HEK293T (cell line): Measurements from ENCODE around the gene MARK4.

ENCODE experiments used
- ARNT ChIP-seq: fragments of 450-650 bp; IDR thresholded peaks from 2 replicates; pipeline ENCODE4 v1.6.1; 2017; ENCODE audit warnings: mild to moderate bottlenecking
- BHLHE40 ChIP-seq: fragments of 450-650 bp; IDR thresholded peaks from 2 replicates; pipeline ENCODE4 v1.6.1; 2016; ENCODE audit warnings: mild to moderate bottlenecking, moderate library complexity, borderline replicate concordance
- CTBP1 ChIP-seq: fragments of 450-650 bp; IDR thresholded peaks from 2 replicates; pipeline ENCODE4 v1.6.1; 2016; ENCODE audit warnings: borderline replicate concordance
- ELF4 ChIP-seq: fragments of 450-650 bp; IDR thresholded peaks from 2 replicates; pipeline ENCODE4 v1.6.1; 2017; ENCODE audit warnings: antibody characterized with exemption
- FOXA1 ChIP-seq: fragments of 450-650 bp; IDR thresholded peaks from 2 replicates; pipeline ENCODE4 v1.6.1; 2016; ENCODE audit warnings: mild to moderate bottlenecking
- FOXK2 ChIP-seq: fragments of 450-650 bp; IDR thresholded peaks from 2 replicates; pipeline ENCODE4 v1.6.1; 2016; ENCODE audit warnings: mild to moderate bottlenecking
- HDGF ChIP-seq: fragments of 450-650 bp; IDR thresholded peaks from 2 replicates; pipeline ENCODE4 v1.6.1; 2017; ENCODE audit warnings: antibody characterized with exemption, borderline replicate concordance
- SUZ12 ChIP-seq: fragments of 450-650 bp; IDR thresholded peaks from 2 replicates; pipeline ENCODE4 v1.6.1; 2016; ENCODE audit warnings: mild to moderate bottlenecking
- TF ChIP-seq, protein P1 (sequence below): fragments of 450-650 bp; IDR thresholded peaks from 2 replicates; pipeline ENCODE4 v1.6.1; 2016

GRCh38 chr19:45218911-45219743, 31.9 kb upstream of the MARK4 start:
- no peak for TF ChIP-seq FOXK2
- TF ChIP-seq FOXA1 = no peak
- no peak for TF ChIP-seq BHLHE40
- TF ChIP-seq, protein P1, sequence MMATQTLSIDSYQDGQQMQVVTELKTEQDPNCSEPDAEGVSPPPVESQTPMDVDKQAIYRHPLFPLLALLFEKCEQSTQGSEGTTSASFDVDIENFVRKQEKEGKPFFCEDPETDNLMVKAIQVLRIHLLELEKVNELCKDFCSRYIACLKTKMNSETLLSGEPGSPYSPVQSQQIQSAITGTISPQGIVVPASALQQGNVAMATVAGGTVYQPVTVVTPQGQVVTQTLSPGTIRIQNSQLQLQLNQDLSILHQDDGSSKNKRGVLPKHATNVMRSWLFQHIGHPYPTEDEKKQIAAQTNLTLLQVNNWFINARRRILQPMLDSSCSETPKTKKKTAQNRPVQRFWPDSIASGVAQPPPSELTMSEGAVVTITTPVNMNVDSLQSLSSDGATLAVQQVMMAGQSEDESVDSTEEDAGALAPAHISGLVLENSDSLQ = no peak
- no peak for TF ChIP-seq CTBP1
- no peak for TF ChIP-seq SUZ12
- TF ChIP-seq HDGF = no peak
- no peak for TF ChIP-seq ELF4
- no peak for TF ChIP-seq ARNT
